Measurements from ENCODE around the gene ZNF280B. TPM values are rescaled to one million over a fixed set of nuclear protein-coding genes. Genes with fewer than 3 reads are reported as not detected.

ZNF280B gene
- total and polyA plus RNA-seq, 10 of the 15 experiments (the other 5 are each of a cell fraction or from before 2014, with no cell fraction given) = 0.28 to 2.2 (median 1.1) TPM

Other genes starting within 250 kb of the ZNF280B start
- 0.06 TPM in 1 of 2 replicates, not detected in the other for gene ZNF280A, start 11.5 kb upstream of the ZNF280B start, total RNA-seq (2014; rRNA removed)
- gene ZNF280A, start 11.5 kb upstream of the ZNF280B start, total RNA-seq (2014; rRNA removed; fragmentation: Illumina TruSeq; extraction: Trizol) = not detected in 2 replicates
- not detected in 2 replicates for gene ZNF280A, start 11.5 kb upstream of the ZNF280B start, total RNA-seq (2021)
- not detected in 2 replicates for gene ZNF280A, start 11.5 kb upstream of the ZNF280B start, polyA plus RNA-seq (2011; rRNA removed)
- 0.03 TPM in 1 of 2 replicates, not detected in the other for gene ZNF280A, start 11.5 kb upstream of the ZNF280B start, polyA plus RNA-seq (2014; fragmentation: Illumina TruSeq; extraction: Trizol)
- not detected for gene ZNF280A, start 11.5 kb upstream of the ZNF280B start, polyA plus RNA-seq (2014; fragmentation: Nextera tagmentation; extraction: Ambion mirVana)
- gene ZNF280A, start 11.5 kb upstream of the ZNF280B start, polyA plus RNA-seq (2014; rRNA removed) = not detected in 2 replicates
- gene ZNF280A, start 11.5 kb upstream of the ZNF280B start, polyA plus RNA-seq (2016; fragmentation: Nextera tagmentation; extraction: Ambion mirVana) = not detected
- gene PRAME, start 50.5 kb upstream of the ZNF280B start, total RNA-seq (2014; rRNA removed) = 0.79 and 0.82 TPM in 2 replicates
- gene PRAME, start 50.5 kb upstream of the ZNF280B start, total RNA-seq (2014; rRNA removed; fragmentation: Illumina TruSeq; extraction: Trizol) = 0.49 and 0.55 TPM in 2 replicates
- 1.4 and 1.8 TPM in 2 replicates for gene PRAME, start 50.5 kb upstream of the ZNF280B start, total RNA-seq (2021)
- gene PRAME, start 50.5 kb upstream of the ZNF280B start, polyA plus RNA-seq (2011; rRNA removed) = 1.8 and 2.5 TPM in 2 replicates
- 0.63 and 0.68 TPM in 2 replicates for gene PRAME, start 50.5 kb upstream of the ZNF280B start, polyA plus RNA-seq (2014; fragmentation: Illumina TruSeq; extraction: Trizol)
- under 1 TPM; 0.40 to 0.68 TPM for gene PRAME, start 50.5 kb upstream of the ZNF280B start, polyA plus RNA-seq (2014; fragmentation: Nextera tagmentation; extraction: Ambion mirVana)
- 0.46 and 1.00 TPM in 2 replicates for gene PRAME, start 50.5 kb upstream of the ZNF280B start, polyA plus RNA-seq (2014; rRNA removed)
- under 1 TPM; 0.56 to 0.62 TPM for gene PRAME, start 50.5 kb upstream of the ZNF280B start, polyA plus RNA-seq (2016; fragmentation: Nextera tagmentation; extraction: Ambion mirVana)
- gene GGTLC2, start 135.9 kb upstream of the ZNF280B start, total RNA-seq (2014; rRNA removed) = not detected in 2 replicates
- not detected in 2 replicates for gene GGTLC2, start 135.9 kb upstream of the ZNF280B start, total RNA-seq (2014; rRNA removed; fragmentation: Illumina TruSeq; extraction: Trizol)
- not detected in 2 replicates for gene GGTLC2, start 135.9 kb upstream of the ZNF280B start, total RNA-seq (2021)
- gene GGTLC2, start 135.9 kb upstream of the ZNF280B start, polyA plus RNA-seq (2011; rRNA removed) = not detected in 2 replicates
- gene GGTLC2, start 135.9 kb upstream of the ZNF280B start, polyA plus RNA-seq (2014; fragmentation: Illumina TruSeq; extraction: Trizol) = not detected in 2 replicates
- gene GGTLC2, start 135.9 kb upstream of the ZNF280B start, polyA plus RNA-seq (2014; fragmentation: Nextera tagmentation; extraction: Ambion mirVana) = not detected
- not detected in 2 replicates for gene GGTLC2, start 135.9 kb upstream of the ZNF280B start, polyA plus RNA-seq (2014; rRNA removed)
- not detected for gene GGTLC2, start 135.9 kb upstream of the ZNF280B start, polyA plus RNA-seq (2016; fragmentation: Nextera tagmentation; extraction: Ambion mirVana)

All from GM12878 (cell line).